SJCRH30 (cell line): ENCODE results near the gene ABHD16B. TPM values are rescaled to one million over a fixed set of nuclear protein-coding genes. Genes with fewer than 3 reads are reported as not detected.
A peak's percentile ranks its signal among the peaks of the same experiment; 100 is the strongest.

ENCODE experiments used
- DNase-seq, 2 experiments: peaks; one replicate each; pipeline ENCODE4 v3.0.0-alpha.2; 2015 to 2020
- H3K27ac ChIP-seq: fragments of 250-450 bp; sonication (Bioruptor Pico); 2 replicates; pipeline ENCODE4 v1.5.1; 2020; ENCODE audit warnings: mild to moderate bottlenecking, moderate library complexity
- H3K27me3 ChIP-seq: fragments of 250-450 bp; sonication (Bioruptor Pico); 2 replicates; pipeline ENCODE4 v1.5.1; 2020; ENCODE audit warnings: mild to moderate bottlenecking, moderate library complexity
- H3K36me3 ChIP-seq: fragments of 250-450 bp; sonication (Bioruptor Pico); 2 replicates; pipeline ENCODE4 v1.5.1; 2020; ENCODE audit warnings: mild to moderate bottlenecking, moderate library complexity
- H3K4me1 ChIP-seq: fragments of 250-450 bp; sonication (Bioruptor Pico); 2 replicates; pipeline ENCODE4 v1.5.1; 2020; ENCODE audit warnings: mild to moderate bottlenecking, moderate library complexity
- H3K4me3 ChIP-seq: fragments of 250-450 bp; sonication (Bioruptor Pico); 2 replicates; pipeline ENCODE4 v1.5.1; 2020; ENCODE audit warnings: mild to moderate bottlenecking, moderate library complexity
- H3K9me3 ChIP-seq: fragments of 250-450 bp; sonication (Bioruptor Pico); replicated peaks from 2 replicates; pipeline ENCODE4 v1.5.1; 2020; ENCODE audit warnings: mild to moderate bottlenecking, moderate library complexity
- total RNA-seq: library from RNA; depleted of rRNA; stranded (reverse); fragments of >200 nt; shearing (Covaris generic); gene quantifications from 2 replicates; pipeline ENCODE4 v1.2.3, GENCODE V29; 2014

Gene ABHD16B
- total RNA-seq, 1 experiment from 2014 or later, result not detected

DNA sequence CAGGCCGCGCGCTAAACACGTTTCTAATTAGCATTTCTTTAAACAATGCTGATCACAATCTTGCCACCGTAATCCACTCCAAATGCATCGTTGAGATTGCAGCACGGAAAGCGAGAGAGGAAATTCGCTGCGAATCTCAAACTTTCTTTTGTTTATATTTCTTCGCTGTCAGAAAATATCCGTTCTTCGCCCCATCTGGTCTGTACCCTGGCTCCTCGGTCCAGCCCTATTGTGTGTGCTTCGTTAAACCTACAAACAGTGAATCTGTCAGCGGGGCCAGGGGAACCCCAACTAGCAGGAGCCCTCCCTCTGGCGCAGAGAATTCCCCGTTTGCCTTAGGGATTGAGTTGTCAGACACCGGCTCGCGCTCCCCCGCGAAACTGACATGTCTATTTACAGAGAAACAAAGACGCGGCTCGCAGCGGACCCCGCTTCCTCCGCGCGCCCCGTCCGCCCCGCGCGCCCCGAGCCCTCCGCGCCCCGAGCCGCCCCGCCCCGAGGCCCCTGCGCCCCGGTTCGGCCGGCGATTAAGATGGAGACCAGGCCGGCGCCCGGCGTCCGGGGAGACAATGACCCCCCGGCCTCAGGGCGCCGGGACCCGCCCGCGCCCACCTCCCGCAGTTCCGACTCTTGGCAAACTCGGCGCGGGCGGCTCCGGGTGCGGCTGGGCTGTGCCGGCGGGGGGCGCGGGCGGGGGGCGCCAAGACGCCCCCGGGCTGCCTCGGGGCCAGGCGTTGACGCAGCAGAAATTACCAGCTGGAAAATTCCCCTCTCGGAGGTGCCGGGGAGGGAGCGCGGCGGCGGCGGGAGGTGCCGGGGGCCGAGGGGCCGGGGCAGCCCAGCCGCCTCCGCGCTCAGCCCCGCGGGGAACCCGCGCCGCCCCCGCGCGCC lies 31.1 kb upstream of the ABHD16B start:
- H3K27ac ChIP-seq, result no peak overlapping the region
- H3K4me1 ChIP-seq, result peaks cover 19% of the 10 kb centered on the region
- no peaks in the 10 kb centered on the region for H3K36me3 ChIP-seq
- H3K4me3 ChIP-seq, result peak overlapping the region; percentile 62
- no peaks in the 10 kb centered on the region for H3K9me3 ChIP-seq
- no peak for DNase-seq
- peaks cover 16% of the 10 kb centered on the region for H3K27me3 ChIP-seq

DNA sequence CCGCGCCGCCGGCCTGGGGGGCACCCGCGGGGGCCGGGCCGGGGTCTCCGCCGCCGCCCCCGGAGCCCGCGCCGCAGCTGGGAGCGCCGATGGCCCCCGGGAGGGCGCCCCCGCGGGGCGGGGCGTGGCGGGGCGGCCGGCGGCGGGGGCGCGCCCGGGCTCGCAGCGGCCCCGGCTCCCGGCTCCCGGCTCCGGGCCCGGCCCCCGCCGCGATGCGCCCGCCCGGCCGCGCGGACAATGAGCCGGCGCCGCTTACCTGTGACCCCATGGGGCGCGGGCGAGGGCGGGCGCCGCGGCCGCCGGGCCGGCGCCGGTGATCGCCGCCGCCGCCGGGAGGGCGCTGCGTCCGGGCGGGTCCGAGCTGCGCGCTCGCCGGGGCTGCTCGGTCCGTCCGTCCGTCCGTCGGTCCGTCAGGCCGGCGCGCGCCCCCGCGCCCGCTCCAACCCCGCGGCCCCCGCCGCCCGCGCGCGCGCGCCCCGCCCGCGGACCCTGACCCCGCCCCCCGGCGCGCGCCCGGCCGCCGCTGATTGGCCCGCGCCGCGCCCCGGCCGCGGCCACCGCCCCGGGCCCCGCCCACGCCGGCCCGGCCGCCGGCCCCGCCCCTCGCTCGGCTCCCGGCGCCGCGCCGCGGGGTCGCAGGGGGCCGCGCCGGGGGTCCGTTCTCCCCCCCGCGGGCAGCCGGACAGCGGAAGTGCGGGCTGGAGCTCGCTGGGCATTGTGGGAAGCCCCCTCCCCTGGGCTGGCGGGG lies 30.3 kb upstream of the ABHD16B start, which contains the start of gene ZBTB46:
Gene ZBTB46, minus strand, starts transcription at position 424 of the 748 bp plus-strand sequence. CDS start 40,507 bp downstream, outside the sequence.
- no peak within 1 kb of the TSS for H3K27ac ChIP-seq

DNA sequence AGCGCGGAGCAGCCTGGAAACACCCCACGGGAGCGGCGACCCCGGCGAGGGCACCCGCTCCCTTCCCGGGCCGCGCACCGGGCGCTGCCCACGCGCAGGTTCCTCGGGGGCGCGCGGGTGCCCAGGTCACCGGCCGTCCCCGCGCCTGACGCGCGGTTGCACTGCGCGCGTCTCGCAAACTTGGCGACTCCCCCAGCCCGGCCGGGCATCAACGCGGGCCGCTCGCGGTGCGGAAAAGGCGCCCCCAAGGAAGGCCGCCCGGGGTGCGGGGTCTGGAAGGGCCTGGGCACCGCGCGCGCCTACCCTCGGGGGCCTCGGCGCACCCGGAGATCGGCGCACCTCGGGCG lies 29.7 kb upstream of the ABHD16B start:
- H3K27me3 ChIP-seq, result peaks cover 16% of the 10 kb centered on the region
- no peaks in the 10 kb centered on the region for H3K9me3 ChIP-seq
- H3K4me1 ChIP-seq, result peaks cover 25% of the 10 kb centered on the region
- H3K36me3 ChIP-seq, result no peaks in the 10 kb centered on the region
- no peak overlapping the region for H3K27ac ChIP-seq
- DNase-seq, result no peak
- peak overlapping the region; percentile 39 for H3K4me3 ChIP-seq

More for the DNA sequence above, 30.3 kb upstream of the ABHD16B start, which contains the start of gene ZBTB46:
- Histone ChIP-seq H3K4me1 (peaks cover 23% of the 10 kb centered on the region), H3K9me3 (no peaks in the 10 kb centered on the region), H3K36me3 (no peaks in the 10 kb centered on the region), H3K27me3 (peaks cover 16% of the 10 kb centered on the region), H3K4me3 (peak within 1 kb of the TSS; percentile 62)
- DNase-seq, result peak; percentile 60 to 75

GRCh38 chr20:63831993-63832686 lies 29.2 kb upstream of the ABHD16B start:
- no peaks in the 10 kb centered on the region for H3K9me3 ChIP-seq
- no peak overlapping the region for H3K4me3 ChIP-seq
- DNase-seq, result no peak
- no peaks in the 10 kb centered on the region for H3K36me3 ChIP-seq
- peaks cover 30% of the 10 kb centered on the region for H3K4me1 ChIP-seq
- peaks cover 16% of the 10 kb centered on the region for H3K27me3 ChIP-seq
- H3K27ac ChIP-seq, result no peak overlapping the region

- no peak overlapping the region; the same call in 1 of the 2 replicates for H3K27ac ChIP-seq
- no peaks in the 10 kb centered on the region for H3K36me3 ChIP-seq
- H3K4me1 ChIP-seq, result peaks cover 36% of the 10 kb centered on the region
- DNase-seq, result peak; percentile 70 to 71
- H3K27me3 ChIP-seq, result peaks cover 10% of the 10 kb centered on the region
- H3K4me3 ChIP-seq, result no peak overlapping the region
- no peaks in the 10 kb centered on the region for H3K9me3 ChIP-seq
These were observed 27.4 kb upstream of the ABHD16B start for GRCh38 chr20:63833776-63834490.

- Histone ChIP-seq H3K27ac (no peak overlapping the region; the same call in 1 of the 2 replicates), H3K4me1 (peaks cover 36% of the 10 kb centered on the region), H3K4me3 (peak overlapping the region; percentile 1; the same call in 1 of the 2 replicates), H3K36me3 (no peaks in the 10 kb centered on the region), H3K27me3 (peaks cover 6% of the 10 kb centered on the region), H3K9me3 (no peaks in the 10 kb centered on the region)
- DNase-seq, result no peak
These were observed 26.8 kb upstream of the ABHD16B start for GRCh38 chr20:63834491-63834880.

- H3K27ac ChIP-seq, result peak overlapping the region; percentile 36
- peak; percentile 99 to 100 for DNase-seq
- no peaks in the 10 kb centered on the region for H3K27me3 ChIP-seq
- H3K4me3 ChIP-seq, result peak overlapping the region; percentile 28
- peaks cover 36% of the 10 kb centered on the region for H3K4me1 ChIP-seq
- H3K9me3 ChIP-seq, result no peaks in the 10 kb centered on the region
- H3K36me3 ChIP-seq, result no peaks in the 10 kb centered on the region
These were observed 26.1 kb upstream of the ABHD16B start for GRCh38 chr20:63835021-63835858.

DNA sequence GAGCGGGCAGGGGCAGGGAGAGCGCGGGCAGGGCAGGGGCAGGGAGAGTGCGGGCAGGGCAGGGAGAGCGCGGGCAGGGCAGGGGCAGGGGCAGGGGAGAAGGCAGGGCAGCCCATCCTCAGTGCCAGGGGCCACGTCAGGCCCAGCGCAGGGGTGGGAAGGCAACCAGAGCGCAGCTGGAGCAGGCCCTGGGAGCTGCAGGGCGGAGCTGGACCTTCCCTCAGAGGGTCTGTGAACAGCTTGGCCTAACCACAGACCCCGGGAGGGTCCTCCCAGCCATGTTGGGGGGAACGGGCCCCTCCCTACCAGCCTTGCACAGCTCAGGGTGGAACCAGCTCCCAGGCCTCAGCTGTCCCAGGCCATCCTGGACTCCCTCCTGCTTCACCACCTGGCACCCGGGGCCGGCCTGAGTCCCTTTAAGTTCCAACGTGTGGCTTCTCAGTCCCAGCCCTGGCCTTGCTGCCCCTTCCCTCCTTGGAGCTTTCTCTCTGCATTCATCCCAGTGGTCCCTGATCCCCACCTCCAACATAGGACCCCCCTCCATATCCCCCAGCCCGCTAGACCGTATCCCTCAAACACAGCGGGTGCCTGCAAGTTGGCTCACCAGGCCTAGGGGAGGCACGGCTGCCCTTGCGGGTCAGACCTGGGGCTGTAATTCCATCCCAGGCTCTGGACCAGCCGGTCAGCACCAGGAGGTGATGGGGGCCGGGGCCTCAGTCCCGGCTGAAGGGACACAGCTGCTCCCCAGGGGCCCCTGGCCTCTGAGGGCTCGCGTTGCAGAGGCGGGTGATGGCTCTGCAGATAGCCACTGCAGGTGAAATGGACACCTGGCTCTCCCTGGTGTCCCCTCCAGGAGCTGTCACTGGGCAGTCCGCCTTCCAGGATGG lies 24.6 kb upstream of the ABHD16B start:
- Histone ChIP-seq H3K36me3 (no peaks in the 10 kb centered on the region), H3K27ac (peak overlapping the region; percentile 8; the same call in 1 of the 2 replicates), H3K4me3 (no peak overlapping the region), H3K27me3 (no peaks in the 10 kb centered on the region), H3K9me3 (no peaks in the 10 kb centered on the region), H3K4me1 (peaks cover 36% of the 10 kb centered on the region)
- peak; percentile 97 for DNase-seq

DNA sequence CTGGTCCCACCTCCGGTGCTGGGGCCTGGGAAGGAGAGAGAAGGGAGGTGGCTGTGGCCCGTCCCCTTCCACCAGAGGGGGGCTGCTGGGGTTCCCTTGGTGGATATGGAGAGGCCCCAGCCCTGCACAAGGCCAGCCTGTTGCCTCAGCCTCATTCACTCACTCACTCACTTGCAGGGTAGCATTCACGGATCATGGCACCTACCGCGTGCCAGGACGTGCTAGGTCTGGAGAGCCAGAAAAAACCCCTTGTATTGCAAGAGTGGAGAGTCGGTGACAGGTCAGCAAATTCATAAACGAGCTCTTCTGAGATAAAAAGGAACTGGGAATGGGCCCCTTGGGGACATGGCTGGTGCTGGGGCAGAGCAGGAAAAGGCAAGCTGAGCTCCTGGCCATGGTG lies 23.8 kb upstream of the ABHD16B start:
- Histone ChIP-seq H3K36me3 (no peaks in the 10 kb centered on the region), H3K9me3 (no peaks in the 10 kb centered on the region), H3K27ac (no peak overlapping the region), H3K4me3 (no peak overlapping the region), H3K4me1 (peaks cover 36% of the 10 kb centered on the region), H3K27me3 (no peaks in the 10 kb centered on the region)
- no peak for DNase-seq

DNA sequence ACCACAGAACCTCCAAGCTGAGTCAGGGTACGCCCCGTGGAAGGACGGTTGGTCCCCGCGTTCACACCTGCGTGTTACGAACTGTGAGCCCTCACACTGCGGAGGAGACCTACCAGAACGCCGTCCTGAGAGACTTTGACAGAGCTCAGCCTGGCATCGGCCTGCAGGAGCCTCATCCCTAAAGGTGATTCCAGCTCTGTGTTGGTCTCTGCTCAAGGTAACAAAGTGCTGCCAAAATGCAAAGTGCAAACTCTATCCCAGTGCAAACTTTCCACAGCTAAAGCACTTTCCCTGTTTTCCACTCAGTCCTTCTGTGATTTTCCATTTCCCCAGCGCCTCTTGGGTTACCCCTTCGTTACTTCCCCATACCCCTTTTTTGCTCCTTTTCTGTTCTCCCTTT lies 21.7 kb upstream of the ABHD16B start:
- DNase-seq, result no peak
- H3K4me1 ChIP-seq, result peaks cover 18% of the 10 kb centered on the region
- H3K27ac ChIP-seq, result no peak overlapping the region

DNA sequence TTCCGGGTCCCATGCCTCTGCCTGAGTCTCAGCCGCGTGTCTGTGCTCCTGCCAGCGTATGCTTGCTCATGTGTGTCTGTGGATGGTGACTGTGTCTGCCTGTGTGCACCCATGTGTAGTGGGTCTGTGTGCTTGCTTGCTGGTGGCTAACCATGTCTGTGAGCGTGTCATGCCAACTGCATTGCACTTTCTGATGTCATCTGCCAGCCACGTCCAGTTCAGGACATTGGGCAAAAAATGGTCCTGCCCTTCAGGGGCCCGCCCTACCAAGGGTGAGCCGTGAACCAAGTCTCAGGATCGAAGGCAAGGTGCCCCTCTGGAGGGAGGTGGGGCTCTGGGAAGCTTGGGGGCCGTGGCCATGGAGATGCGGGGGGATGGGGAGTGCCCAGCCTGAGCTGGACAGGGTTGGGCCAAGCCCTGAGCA lies 20.9 kb upstream of the ABHD16B start:
- Histone ChIP-seq H3K36me3 (no peaks in the 10 kb centered on the region), H3K27ac (no peak overlapping the region), H3K4me3 (no peak overlapping the region), H3K27me3 (no peaks in the 10 kb centered on the region), H3K9me3 (no peaks in the 10 kb centered on the region), H3K4me1 (peaks cover 15% of the 10 kb centered on the region)
- DNase-seq, result no peak

More for the DNA sequence above, 21.7 kb upstream of the ABHD16B start:
- Histone ChIP-seq H3K4me3 (no peak overlapping the region), H3K9me3 (no peaks in the 10 kb centered on the region), H3K36me3 (no peaks in the 10 kb centered on the region), H3K27me3 (no peaks in the 10 kb centered on the region)

DNA sequence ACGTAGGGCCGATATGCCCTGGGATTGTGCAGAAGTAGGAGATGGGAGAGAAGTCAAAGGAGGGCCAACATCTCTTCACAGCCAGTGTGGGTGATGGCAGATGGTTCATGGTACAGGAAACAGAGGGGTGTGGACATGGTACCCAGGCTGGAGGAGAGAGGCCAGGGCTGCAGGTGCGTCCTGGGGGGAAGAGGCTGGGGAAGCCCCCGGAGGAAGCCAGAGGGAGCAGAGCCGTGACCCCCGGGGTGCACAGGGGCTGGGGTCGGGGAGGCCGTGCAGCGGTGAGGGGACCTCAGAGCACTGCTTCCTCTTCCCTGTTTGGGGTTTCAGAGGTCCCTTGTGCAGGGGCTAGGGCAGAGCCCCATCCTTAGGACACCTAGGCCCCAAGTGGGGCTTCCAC lies 19.0 kb upstream of the ABHD16B start:
- DNase-seq, result no peak
- peaks cover 16% of the 10 kb centered on the region for H3K4me1 ChIP-seq
- H3K27me3 ChIP-seq, result no peaks in the 10 kb centered on the region
- H3K27ac ChIP-seq, result no peak overlapping the region
- no peak overlapping the region for H3K4me3 ChIP-seq
- no peaks in the 10 kb centered on the region for H3K9me3 ChIP-seq
- no peaks in the 10 kb centered on the region for H3K36me3 ChIP-seq

DNA sequence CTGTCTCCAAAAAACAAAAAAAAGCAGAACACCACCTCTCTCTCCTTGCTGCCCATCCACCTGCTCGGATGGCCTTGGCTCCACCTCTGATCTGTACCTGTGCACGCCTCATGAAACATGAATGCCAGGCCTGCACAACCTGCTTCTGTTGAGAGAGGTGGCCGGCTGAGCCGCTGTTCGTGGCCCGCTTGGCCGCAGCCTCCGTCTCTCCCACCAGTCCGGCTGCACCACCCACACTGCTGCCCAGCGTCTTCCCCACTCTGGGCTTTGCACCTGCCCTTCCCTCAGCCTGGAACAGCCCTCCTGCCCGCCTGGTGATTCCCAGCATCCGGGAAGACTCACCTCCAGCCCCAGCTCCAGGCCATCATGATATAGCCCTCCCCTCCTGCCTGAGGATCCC lies 18.1 kb upstream of the ABHD16B start:
- H3K36me3 ChIP-seq, result no peaks in the 10 kb centered on the region
- no peak overlapping the region for H3K27ac ChIP-seq
- H3K4me1 ChIP-seq, result peaks cover 21% of the 10 kb centered on the region
- H3K27me3 ChIP-seq, result no peaks in the 10 kb centered on the region
- DNase-seq, result no peak
- H3K9me3 ChIP-seq, result no peaks in the 10 kb centered on the region
- no peak overlapping the region for H3K4me3 ChIP-seq
